Spleen (tissue), 11 donors: ENCODE measurements around the gene TRAF3IP3. TPM values are rescaled to one million over a fixed set of nuclear protein-coding genes. Genes with fewer than 3 reads are reported as not detected.
A peak's percentile ranks its signal among the peaks of the same experiment; 100 is the strongest.

ENCODE experiments used
- DNase-seq: peaks from one replicate; pipeline ENCODE4 v3.0.0-alpha.2; 2020
- H3K27ac ChIP-seq, 8 donors: fragments of 200-600 bp; sonication (generic) in 7 of 8; 1 replicate in 4 of 8; 2 replicates in 4 of 8; pipeline versions ENCODE4 v1.5.0 to v1.8.0; 2016 to 2021; ENCODE audit warnings: inconsistent platforms in 4 of 8, mild to moderate bottlenecking in 4 of 8, moderate library complexity in 1 of 8
- H3K27me3 ChIP-seq, 7 donors: fragments of 200-600 bp; sonication (generic) in 6 of 7; replicated peaks in 1 of 7; 1 replicate in 4 of 7; 2 replicates in 3 of 7; pipeline versions ENCODE4 v1.5.0 to v1.8.0; 2016 to 2021; ENCODE audit warnings: inconsistent platforms in 3 of 7, mild to moderate bottlenecking in 1 of 7
- H3K36me3 ChIP-seq, 6 donors: fragments of 200-600 bp; sonication (generic) in 5 of 6; 1 replicate in 4 of 6; 2 replicates in 2 of 6; pipeline versions ENCODE4 v1.5.0 to v1.8.0; 2016 to 2021; ENCODE audit warnings: inconsistent platforms in 2 of 6
- H3K4me1 ChIP-seq, 6 donors: fragments of 200-600 bp; sonication (generic) in 5 of 6; 1 replicate in 3 of 6; 2 replicates in 3 of 6; pipeline versions ENCODE4 v1.5.0 to v1.8.0; 2016 to 2021; ENCODE audit warnings: inconsistent platforms in 3 of 6
- H3K4me3 ChIP-seq, 8 donors: fragments of 200-600 bp; sonication (generic) in 7 of 8; 1 replicate in 4 of 8; 2 replicates in 4 of 8; pipeline versions ENCODE4 v1.5.0 to v1.8.0; 2016 to 2021; ENCODE audit warnings: inconsistent platforms in 4 of 8, mild to moderate bottlenecking in 4 of 8, moderate library complexity in 2 of 8
- H3K9me3 ChIP-seq, 8 donors: fragments of 200-600 bp; sonication (generic) in 7 of 8; 1 replicate in 4 of 8; 2 replicates in 4 of 8; pipeline versions ENCODE4 v1.5.0 to v1.8.0; 2016 to 2021; ENCODE audit warnings: inconsistent platforms in 4 of 8
- CTCF ChIP-seq, 11 experiments: fragments of 200-600 bp in 7 of 11; fragments of 450-650 bp in 4 of 11; sonication (generic) in 4 of 11; IDR thresholded peaks in 8 of 11; conservative IDR thresholded peaks in 3 of 11; 1 replicate in 7 of 11; 2 replicates in 4 of 11; pipeline versions ENCODE4 v1.4.0 to v1.8.0; 2016 to 2021; ENCODE audit warnings: antibody characterized with exemption in 11 of 11, inconsistent platforms in 4 of 11, mild to moderate bottlenecking in 1 of 11
- POLR2A ChIP-seq, 3 donors: fragments of 450-650 bp; IDR thresholded peaks; one replicate each; pipeline ENCODE4 v1.5.1; 2017; ENCODE audit warnings: antibody characterized with exemption in 3 of 3, mild to moderate bottlenecking in 1 of 3
- POLR2AphosphoS5 ChIP-seq, 3 donors: sonication (generic); formaldehyde crosslinking; IDR thresholded peaks; one replicate each; pipeline ENCODE4 v1.5.1; 2017; ENCODE audit warnings: antibody characterized with exemption in 3 of 3
- WGBS, 5 donors: extraction: QIAGEN DNeasy Blood & Tissue Kit in 3 of 5; methylation state at CpG; one replicate each; pipeline versions ENCODE4 v1.1.5 to v1.1.7; 2013 to 2018; 5-methylcytosine and 5-hydroxymethylcytosine counted together
- intact Hi-C: fragments of 100-400 bp; cut with DNase I; formaldehyde crosslinking; loops from one replicate; pipeline ENCODE4 v1.15.0; 2023; ENCODE audit warnings: low total_unique reads
- polyA plus RNA-seq, 3 donors: library from polyadenylated mRNA; stranded (reverse); fragments of 200-250 nt; gene quantifications; one replicate each; pipeline ENCODE4 v1.2.1, GENCODE V29; 2013
- total RNA-seq, 7 donors: library from RNA; depleted of rRNA in 3 of 7; stranded (reverse); fragments of >200 nt in 3 of 7; fragmentation: NEBNext Ultra II Directional in 4 of 7; extraction: Animal tissue kit (Norgen Biotek cat#: 25700) in 4 of 7; gene quantifications; one replicate each; pipeline versions ENCODE4 v1.1.0 to v1.2.1, GENCODE V29; 2016 to 2021
- donor health status: healthy with polysubstance abuse.
- donor health status: DM: no; HTN: no; CAD: no; lungs with moderate emphysema.
- donor health status: DM: no; HTN: no; CAD: no.
- donor health status: Bipolar disorder and iron deficiency.
- donor health status: healthy.
- donor health status: DM: no; HTN: no; CAD: no.
- donor health status: DM: yes; HTN: yes; CAD: no.

The TRAF3IP3 gene
- total and polyA plus RNA-seq, 10 donors, result 95.4 to 189 (median 108) TPM

- peak; percentile 96 for DNase-seq
- H3K27ac ChIP-seq, result peak within 1 kb of the TSS; percentile 58 to 88 (median 78)
- H3K36me3 ChIP-seq, result peaks cover 4 to 29% (median 16%) of the 10 kb centered on the region in 6 donors
- 14 to 18% (median 16%) methylated on average over 46 to 51 of the region's 51 CpGs for WGBS, 5 donors
- H3K4me1 ChIP-seq, result peaks cover 11 to 51% (median 25%) of the 10 kb centered on the region in 6 donors
- intact Hi-C loops, result no loop called here
- peaks cover 0 to under 1% (median 0%) of the 10 kb centered on the region in 7 donors for H3K27me3 ChIP-seq
- peak; percentile 31 to 87 (median 75) for TF ChIP-seq CTCF (IDR thresholded peaks at IDR 0.05 in 8 of 11, conservative IDR thresholded peaks at IDR 0.05 in 3 of 11)
- TF ChIP-seq POLR2A (IDR thresholded peaks at IDR 0.05), result peak in 2 of 3 donors; percentile 23 to 49
- TF ChIP-seq POLR2AphosphoS5 (IDR thresholded peaks at IDR 0.05), result peak; percentile 70 to 92 (median 90)
- peak within 1 kb of the TSS; percentile 68 to 98 (median 84) for H3K4me3 ChIP-seq
- H3K9me3 ChIP-seq, result no peaks in the 10 kb centered on the region
These were observed 71.8 kb downstream of the TRAF3IP3 start, which contains the start of gene UTP25 for GRCh38 chr1:209827384-209828262. Gene UTP25, plus strand, starts transcription at chr1:209827972. Its CDS starts 92 bp downstream, at chr1:209828064.

- WGBS, 5 donors, result 89 to 100% (median 97%) methylated on average over 2 of the region's 2 CpGs
- intact Hi-C loops, result no loop called here
- Histone ChIP-seq H3K9me3 (no peaks in the 10 kb centered on the region), H3K4me1 (peaks cover 11 to 42% (median 17%) of the 10 kb centered on the region in 6 donors), H3K4me3 (no peak overlapping the region), H3K27me3 (no peaks in the 10 kb centered on the region), H3K27ac (no peak overlapping the region), H3K36me3 (peaks cover 10 to 50% (median 37%) of the 10 kb centered on the region in 6 donors)
- no peak for TF ChIP-seq POLR2A (IDR thresholded peaks at IDR 0.05)
- TF ChIP-seq POLR2AphosphoS5 (IDR thresholded peaks at IDR 0.05), result no peak
- no peak for TF ChIP-seq CTCF (IDR thresholded peaks at IDR 0.05 in 8 of 11, conservative IDR thresholded peaks at IDR 0.05 in 3 of 11)
- DNase-seq, result no peak
These were observed 73.9 kb downstream of the TRAF3IP3 start for GRCh38 chr1:209829716-209830115.

GRCh38 chr1:209830722-209831121, 74.9 kb downstream of the TRAF3IP3 start:
- intact Hi-C loops, result no loop called here
- no peaks in the 10 kb centered on the region for H3K27me3 ChIP-seq
- no peaks in the 10 kb centered on the region for H3K9me3 ChIP-seq
- TF ChIP-seq POLR2A (IDR thresholded peaks at IDR 0.05), result no peak
- no peak for TF ChIP-seq POLR2AphosphoS5 (IDR thresholded peaks at IDR 0.05)
- no peak for TF ChIP-seq CTCF (IDR thresholded peaks at IDR 0.05 in 8 of 11, conservative IDR thresholded peaks at IDR 0.05 in 3 of 11)
- WGBS, 5 donors, result 80 to 90% (median 86%) methylated on average over 3 of the region's 3 CpGs
- peaks cover 11 to 42% (median 17%) of the 10 kb centered on the region in 6 donors for H3K4me1 ChIP-seq
- DNase-seq, result no peak
- no peak overlapping the region for H3K27ac ChIP-seq
- no peak overlapping the region for H3K4me3 ChIP-seq
- peaks cover 10 to 60% (median 46%) of the 10 kb centered on the region in 6 donors for H3K36me3 ChIP-seq

GRCh38 chr1:209831615-209832014, 75.8 kb downstream of the TRAF3IP3 start:
- no peak for TF ChIP-seq CTCF (IDR thresholded peaks at IDR 0.05 in 8 of 11, conservative IDR thresholded peaks at IDR 0.05 in 3 of 11)
- no peak for TF ChIP-seq POLR2A (IDR thresholded peaks at IDR 0.05)
- TF ChIP-seq POLR2AphosphoS5 (IDR thresholded peaks at IDR 0.05), result no peak
- Histone ChIP-seq H3K36me3 (peaks cover 10 to 69% (median 52%) of the 10 kb centered on the region in 6 donors), H3K27ac (no peak overlapping the region), H3K4me3 (no peak overlapping the region), H3K27me3 (no peaks in the 10 kb centered on the region), H3K9me3 (no peaks in the 10 kb centered on the region), H3K4me1 (peaks cover 11 to 42% (median 17%) of the 10 kb centered on the region in 6 donors)
- intact Hi-C loops, result no loop called here
- no peak for DNase-seq
- WGBS, 5 donors, result 94 to 100% (median 100%) methylated on average over 1 of the region's 1 CpG
